Fibroblast of lung (primary cell): Measurements from ENCODE around the gene TK1. TPM values are rescaled to one million over a fixed set of nuclear protein-coding genes. Genes with fewer than 3 reads are reported as not detected.
"Not testable (repeated sequence)": the region's sequence is repeated elsewhere in the genome, so short reads cannot be mapped to it uniquely, and the experiment has no call there.

ENCODE experiments used
- DNase-seq, 2 donors: peaks; one replicate each; pipeline versions ENCODE4 v3.0.0 to v3.0.0-alpha.2; 2010; ENCODE audit warnings: low read depth in 2 of 2
- H2AFZ ChIP-seq: 2 replicates; pipeline ENCODE4 v1.5.1; 2012; ENCODE audit warnings: low read length, control low read depth, inconsistent platforms
- H3K27ac ChIP-seq: 2 replicates; pipeline ENCODE4 v1.5.1; 2011; ENCODE audit warnings: low read length, control low read depth; ENCODE audit not compliant: insufficient read depth
- H3K27me3 ChIP-seq: 2 replicates; pipeline ENCODE4 v1.5.1; 2011; ENCODE audit warnings: mild to moderate bottlenecking, low read length; ENCODE audit not compliant: control insufficient read depth, insufficient read depth
- H3K36me3 ChIP-seq: 2 replicates; pipeline ENCODE4 v1.5.1; 2011; ENCODE audit warnings: low read length; ENCODE audit not compliant: control insufficient read depth, insufficient read depth
- H3K4me1 ChIP-seq: 2 replicates; pipeline ENCODE4 v1.5.1; 2011; ENCODE audit warnings: low read length; ENCODE audit not compliant: control insufficient read depth, insufficient read depth; ENCODE audit errors: extremely low read depth
- H3K4me2 ChIP-seq: 2 replicates; pipeline ENCODE4 v1.5.1; 2011; ENCODE audit warnings: low read length, control low read depth; ENCODE audit not compliant: insufficient read depth; ENCODE audit errors: extremely low read depth
- H3K4me3 ChIP-seq, 4 experiments: fragments of 200-600 bp in 1 of 4; sonication (generic) in 1 of 4; replicated peaks in 1 of 4; 2 replicates each; pipeline ENCODE4 v1.5.1; 2011 to 2016; ENCODE audit warnings: low read length in 4 of 4, low read depth in 3 of 4, mild to moderate bottlenecking in 3 of 4, control low read depth in 2 of 4, inconsistent platforms in 1 of 4, mixed read lengths in 1 of 4; ENCODE audit not compliant: insufficient read depth in 1 of 4; ENCODE audit errors: control extremely low read depth in 1 of 4
- H3K79me2 ChIP-seq: 2 replicates; pipeline ENCODE4 v1.5.1; 2012; ENCODE audit warnings: mild to moderate bottlenecking, low read length, inconsistent platforms; ENCODE audit not compliant: control insufficient read depth, insufficient read depth
- H3K9ac ChIP-seq: 2 replicates; pipeline ENCODE4 v1.5.1; 2011; ENCODE audit warnings: mild to moderate bottlenecking, low read length, control low read depth; ENCODE audit not compliant: insufficient read depth
- H3K9me3 ChIP-seq: 2 replicates; pipeline ENCODE4 v1.5.1; 2012; ENCODE audit warnings: low read depth, low read length; ENCODE audit not compliant: control insufficient read depth, insufficient read depth
- H4K20me1 ChIP-seq: 2 replicates; pipeline ENCODE4 v1.5.1; 2011; ENCODE audit warnings: low read length; ENCODE audit not compliant: control insufficient read depth, insufficient read depth; ENCODE audit errors: extremely low read depth
- EZH2 ChIP-seq: IDR thresholded peaks from 2 replicates; pipeline ENCODE4 v1.5.1; 2012; ENCODE audit warnings: low read length, control low read depth, mild to moderate bottlenecking; ENCODE audit errors: missing control alignments
- polyA plus RNA-seq, 2 donors: library from polyadenylated mRNA; depleted of rRNA in 1 of 2; stranded (reverse) in 1 of 2; unstranded in 1 of 2; fragments of >200 nt; gene quantifications; 2 replicates each; pipeline ENCODE4 v1.2.1, GENCODE V29; 2011 to 2012; ENCODE audit warnings: missing spikeins in 1 of 2
- total RNA-seq: library from RNA; depleted of rRNA; stranded (reverse); fragments of >200 nt; gene quantifications from 2 replicates; pipeline ENCODE4 v1.2.1, GENCODE V29; 2014
- TF ChIP-seq, protein P1 (sequence below), 2 donors: IDR thresholded peaks in 1 of 2; conservative IDR thresholded peaks in 1 of 2; 1 replicate in 1 of 2; 2 replicates in 1 of 2; pipeline ENCODE4 v1.5.1; 2011 to 2012; ENCODE audit warnings: low read length in 2 of 2, control low read depth in 1 of 2, inconsistent platforms in 1 of 2, low read depth in 1 of 2, mild to moderate bottlenecking in 1 of 2

The TK1 gene
- total and polyA plus RNA-seq, 2 donors (not counting 1 experiment from before 2014, with no cell fraction given), result 40.6 to 69.2 TPM

DNA sequence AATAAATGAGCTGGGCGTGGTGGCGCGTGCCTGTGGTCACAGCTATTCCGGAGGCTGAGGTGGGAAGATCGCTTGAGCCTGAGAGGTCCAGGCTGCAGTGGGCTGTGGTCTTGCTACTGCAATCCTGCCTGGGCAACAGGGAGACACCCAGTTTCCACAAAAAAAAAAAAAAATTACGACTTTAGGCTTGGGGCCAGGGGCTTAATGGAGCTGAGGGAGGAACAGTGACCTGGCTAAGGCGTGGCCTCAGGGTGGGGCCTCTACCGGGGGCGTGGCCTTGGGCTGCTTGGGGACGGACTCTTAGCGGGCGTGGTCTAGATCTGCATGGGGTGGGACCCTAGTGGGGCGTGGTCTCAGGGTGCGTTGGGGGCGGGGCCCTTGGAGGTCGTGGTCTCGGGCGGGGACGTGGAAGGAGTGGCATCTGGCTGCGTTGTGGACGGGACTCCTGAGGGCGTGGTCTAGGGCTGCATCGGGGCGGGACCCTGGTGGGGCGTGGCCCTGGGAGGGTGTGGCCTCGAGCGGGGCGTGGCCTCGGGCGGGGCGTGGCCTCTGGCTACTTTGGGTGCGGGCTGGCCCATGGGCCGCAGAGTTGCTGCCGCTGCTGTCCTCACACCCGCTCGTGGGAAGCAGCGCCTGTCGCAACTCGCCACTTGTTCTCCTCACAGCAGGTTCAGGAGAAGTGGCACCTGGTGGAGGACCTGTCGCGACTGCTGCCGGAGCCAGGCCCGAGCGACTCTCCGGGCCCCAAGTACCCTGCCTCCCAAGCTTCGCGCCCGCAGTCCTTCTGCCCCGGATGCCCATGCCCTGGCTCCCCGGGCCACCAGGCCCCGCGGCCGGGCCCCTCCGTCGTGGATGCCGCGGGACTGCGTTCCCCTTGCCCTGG lies 46.4 kb downstream of the TK1 start:
- Histone ChIP-seq H3K9me3 (no peaks in the 10 kb centered on the region), H3K4me3 (no peak overlapping the region), H3K27me3 (no peaks in the 10 kb centered on the region), H2AFZ (no peak overlapping the region), H3K9ac (no peak overlapping the region), H3K79me2 (no peaks in the 10 kb centered on the region), H4K20me1 (no peaks in the 10 kb centered on the region), H3K27ac (no peak overlapping the region), H3K4me1 (peaks cover 22% of the 10 kb centered on the region), H3K36me3 (no peaks in the 10 kb centered on the region), H3K4me2 (no peak overlapping the region)
- TF ChIP-seq, protein P1, sequence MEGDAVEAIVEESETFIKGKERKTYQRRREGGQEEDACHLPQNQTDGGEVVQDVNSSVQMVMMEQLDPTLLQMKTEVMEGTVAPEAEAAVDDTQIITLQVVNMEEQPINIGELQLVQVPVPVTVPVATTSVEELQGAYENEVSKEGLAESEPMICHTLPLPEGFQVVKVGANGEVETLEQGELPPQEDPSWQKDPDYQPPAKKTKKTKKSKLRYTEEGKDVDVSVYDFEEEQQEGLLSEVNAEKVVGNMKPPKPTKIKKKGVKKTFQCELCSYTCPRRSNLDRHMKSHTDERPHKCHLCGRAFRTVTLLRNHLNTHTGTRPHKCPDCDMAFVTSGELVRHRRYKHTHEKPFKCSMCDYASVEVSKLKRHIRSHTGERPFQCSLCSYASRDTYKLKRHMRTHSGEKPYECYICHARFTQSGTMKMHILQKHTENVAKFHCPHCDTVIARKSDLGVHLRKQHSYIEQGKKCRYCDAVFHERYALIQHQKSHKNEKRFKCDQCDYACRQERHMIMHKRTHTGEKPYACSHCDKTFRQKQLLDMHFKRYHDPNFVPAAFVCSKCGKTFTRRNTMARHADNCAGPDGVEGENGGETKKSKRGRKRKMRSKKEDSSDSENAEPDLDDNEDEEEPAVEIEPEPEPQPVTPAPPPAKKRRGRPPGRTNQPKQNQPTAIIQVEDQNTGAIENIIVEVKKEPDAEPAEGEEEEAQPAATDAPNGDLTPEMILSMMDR (conservative IDR thresholded peaks at IDR 0.05 in 1 of 2, IDR thresholded peaks at IDR 0.05 in 1 of 2; ENCODE audit: low read depth in 1 of 2, low read length in 2 of 2), result no peak
- no peak for TF ChIP-seq EZH2
- peak; percentile 67 to 77 for DNase-seq

DNA sequence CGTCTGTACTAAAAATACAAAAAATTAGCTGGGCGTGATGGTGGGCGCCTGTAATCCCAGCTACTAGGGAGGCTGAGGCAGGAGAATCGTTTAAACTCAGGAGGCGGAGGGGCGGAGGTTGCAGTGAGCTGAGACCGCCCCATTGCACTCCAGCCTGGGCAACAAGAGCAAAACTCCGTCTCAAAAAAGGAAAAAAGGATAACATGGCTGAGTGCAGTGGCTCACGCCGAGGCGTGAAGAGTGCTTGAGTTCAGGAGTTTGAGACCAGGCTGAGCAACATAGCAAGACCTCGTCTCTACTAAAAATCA lies 47.0 kb downstream of the TK1 start:
- not testable (repeated sequence) for H4K20me1 ChIP-seq, H2AFZ ChIP-seq, H3K27me3 ChIP-seq, H3K4me2 ChIP-seq, DNase-seq, H3K36me3 ChIP-seq, H3K79me2 ChIP-seq, H3K9me3 ChIP-seq, H3K9ac ChIP-seq, H3K27ac ChIP-seq, H3K4me3 ChIP-seq
- peaks cover 16% of the 10 kb centered on the region for H3K4me1 ChIP-seq

DNA sequence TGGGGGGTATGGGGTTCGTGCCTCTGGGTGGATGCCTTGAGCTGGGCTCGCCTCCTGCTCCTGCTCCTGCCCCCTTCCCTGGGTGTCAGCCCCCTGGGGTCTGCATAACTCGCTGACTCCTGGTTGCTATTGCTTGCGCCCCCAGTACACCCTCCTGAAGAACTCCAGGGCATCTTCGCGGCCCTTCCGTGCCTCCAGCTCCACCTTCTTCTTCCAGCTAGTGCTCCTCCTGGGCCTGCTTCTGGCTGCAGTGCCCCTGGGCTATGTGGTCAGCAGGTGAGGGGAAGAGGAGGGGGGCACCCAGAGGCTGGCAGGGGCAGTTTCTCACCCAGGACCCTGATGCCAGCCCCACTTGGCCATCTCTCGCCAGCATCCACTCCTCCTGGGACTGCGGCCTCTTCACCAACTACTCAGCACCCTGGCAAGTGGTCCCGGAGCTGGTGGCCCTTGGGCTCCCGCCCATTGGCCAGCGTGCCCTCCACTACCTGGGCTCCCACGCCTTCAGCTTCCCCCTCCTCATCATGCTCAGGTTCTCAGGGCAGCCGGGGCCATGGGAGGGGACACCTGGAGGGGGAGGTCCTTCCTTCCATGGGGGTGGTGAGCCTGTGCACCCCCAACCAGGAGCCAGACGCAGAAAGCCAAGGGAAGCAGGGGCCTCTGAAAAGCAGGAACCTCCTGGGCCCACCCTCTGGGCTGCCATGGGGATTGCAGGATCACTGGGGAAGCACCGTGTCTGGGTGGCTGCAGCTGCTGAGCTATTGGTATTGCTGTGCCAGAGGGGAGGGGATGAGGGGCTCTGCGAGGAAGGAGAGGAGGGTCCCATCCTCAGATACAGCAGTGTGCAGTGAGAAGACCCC lies 48.4 kb downstream of the TK1 start:
- no peak overlapping the region for H3K4me3 ChIP-seq
- no peaks in the 10 kb centered on the region for H3K36me3 ChIP-seq
- H2AFZ ChIP-seq, result no peak overlapping the region

More for the DNA sequence above, 48.4 kb downstream of the TK1 start:
- no peaks in the 10 kb centered on the region for H3K79me2 ChIP-seq
- H3K27me3 ChIP-seq, result no peaks in the 10 kb centered on the region
- H4K20me1 ChIP-seq, result no peaks in the 10 kb centered on the region
- DNase-seq, result no peak
- H3K9me3 ChIP-seq, result no peaks in the 10 kb centered on the region
- no peak overlapping the region for H3K4me2 ChIP-seq
- no peak overlapping the region for H3K9ac ChIP-seq
- no peak for TF ChIP-seq EZH2
- TF ChIP-seq, protein P1 (conservative IDR thresholded peaks at IDR 0.05 in 1 of 2, IDR thresholded peaks at IDR 0.05 in 1 of 2; ENCODE audit: low read depth in 1 of 2, low read length in 2 of 2), result no peak
- peaks cover 5% of the 10 kb centered on the region for H3K4me1 ChIP-seq
- no peak overlapping the region for H3K27ac ChIP-seq
